Measurements from ENCODE around the gene POU3F1. TPM values are rescaled to one million over a fixed set of nuclear protein-coding genes. Genes with fewer than 3 reads are reported as not detected.

Gene POU3F1
- total RNA-seq, 1 donor from 2014 or later: 1.4 TPM

- H3K4me3 Mint-ChIP-seq: no peak overlapping the region
- no peaks in the 10 kb centered on the region for H3K4me1 Mint-ChIP-seq
- H3K36me3 Mint-ChIP-seq (ENCODE audit: low read depth): no peaks in the 10 kb centered on the region
Measured at GRCh38 chr1:38064197-38064903, 17.8 kb upstream of the POU3F1 start.

DNA sequence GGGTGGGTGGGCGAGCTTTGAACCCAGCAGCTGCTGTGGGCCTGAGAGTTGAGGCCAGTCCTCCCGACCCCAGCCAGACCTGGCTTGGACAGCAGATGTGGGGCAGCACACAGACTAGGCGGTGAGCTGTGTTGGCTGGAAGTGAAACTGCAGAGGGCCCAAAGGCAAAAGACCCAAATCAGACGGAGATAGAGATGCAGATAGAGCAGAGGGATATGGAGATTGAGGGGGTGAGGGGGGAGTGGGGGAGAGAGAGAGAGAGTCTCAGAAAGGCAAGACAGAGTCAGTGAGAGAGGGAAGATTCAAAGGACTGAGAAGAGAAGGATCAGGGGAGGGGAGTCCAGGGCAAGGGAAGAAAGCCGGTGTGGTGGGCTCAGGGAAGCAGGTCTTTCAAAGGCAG lies 17.0 kb upstream of the POU3F1 start:
- H3K36me3 Mint-ChIP-seq (ENCODE audit: low read depth): no peaks in the 10 kb centered on the region
- intact Hi-C loops (cut with micrococcal nuclease): no loop called here

More at GRCh38 chr1:38064197-38064903, 17.8 kb upstream of the POU3F1 start:
- H3K27me3 Mint-ChIP-seq: peaks cover 14% of the 10 kb centered on the region
- H3K27ac Mint-ChIP-seq: no peak overlapping the region
- no peak for DNase-seq
- intact Hi-C loops (cut with micrococcal nuclease): no loop called here
- H3K9me3 Mint-ChIP-seq: no peaks in the 10 kb centered on the region

DNA sequence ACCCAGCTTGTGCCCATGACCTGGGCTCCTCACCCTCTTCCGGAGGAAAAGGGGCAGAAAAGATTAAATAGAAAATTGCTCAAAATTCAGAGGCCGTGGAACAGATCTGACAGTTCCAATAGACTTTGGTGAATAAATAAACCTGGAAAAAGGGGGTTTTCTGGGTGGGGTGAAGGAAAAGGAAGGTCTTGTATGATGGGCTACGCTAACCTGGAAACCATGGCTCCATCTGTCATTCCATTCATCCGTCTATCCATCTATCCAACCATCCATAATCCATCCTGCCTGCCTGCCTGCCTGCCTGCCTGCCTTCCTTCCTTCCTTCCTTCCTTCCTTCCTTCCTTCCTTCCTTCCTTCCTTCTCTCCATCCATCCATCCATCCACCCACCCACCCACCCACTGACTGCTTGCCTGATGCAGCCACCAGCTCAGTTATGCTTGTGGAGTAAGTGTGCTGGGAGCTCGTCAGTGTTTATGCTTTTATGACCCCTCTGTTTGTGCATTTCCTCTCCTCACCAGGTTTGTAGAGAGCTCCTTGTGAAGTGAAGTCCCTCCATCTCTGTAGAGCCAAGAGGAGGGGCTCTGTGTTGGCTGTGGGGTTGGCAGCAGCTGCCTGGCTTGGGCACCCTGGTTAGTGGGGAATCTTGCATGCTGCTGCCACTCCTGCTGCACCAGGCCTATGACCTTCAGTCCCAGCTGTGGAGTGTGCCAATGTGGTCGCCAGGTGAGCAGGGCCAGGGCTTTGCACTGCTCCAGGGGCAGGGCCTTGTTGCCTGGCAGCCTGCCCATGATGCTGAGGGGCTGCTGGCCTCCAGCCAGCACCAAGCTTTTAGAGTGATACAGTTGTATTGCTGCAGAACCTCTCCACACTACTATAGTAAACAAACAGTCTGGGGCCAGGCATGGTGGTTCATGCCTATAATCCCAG lies 16.0 kb upstream of the POU3F1 start:
- H3K27me3 Mint-ChIP-seq: peaks cover 9% of the 10 kb centered on the region
- intact Hi-C loops (cut with micrococcal nuclease): no loop called here
- no peaks in the 10 kb centered on the region for H3K36me3 Mint-ChIP-seq (ENCODE audit: low read depth)
- H3K27ac Mint-ChIP-seq: no peak overlapping the region
- H3K4me3 Mint-ChIP-seq: no peak overlapping the region
- DNase-seq: no peak
- no peaks in the 10 kb centered on the region for H3K9me3 Mint-ChIP-seq
- H3K4me1 Mint-ChIP-seq: no peaks in the 10 kb centered on the region

More for the DNA sequence above, 17.0 kb upstream of the POU3F1 start:
- H3K4me1 Mint-ChIP-seq: no peaks in the 10 kb centered on the region
- H3K27ac Mint-ChIP-seq: no peak overlapping the region
- no peak overlapping the region for H3K4me3 Mint-ChIP-seq
- no peaks in the 10 kb centered on the region for H3K9me3 Mint-ChIP-seq
- H3K27me3 Mint-ChIP-seq: peaks cover 15% of the 10 kb centered on the region
- no peak for DNase-seq

GRCh38 chr1:38061883-38062328 lies 15.3 kb upstream of the POU3F1 start:
- no peaks in the 10 kb centered on the region for H3K9me3 Mint-ChIP-seq
- no peak overlapping the region for H3K27ac Mint-ChIP-seq
- DNase-seq: no peak
- peaks cover 4% of the 10 kb centered on the region for H3K27me3 Mint-ChIP-seq
- no peak overlapping the region for H3K4me3 Mint-ChIP-seq
- H3K4me1 Mint-ChIP-seq: no peaks in the 10 kb centered on the region
- H3K36me3 Mint-ChIP-seq (ENCODE audit: low read depth): no peaks in the 10 kb centered on the region
- intact Hi-C loops (cut with micrococcal nuclease): no loop called here

DNA sequence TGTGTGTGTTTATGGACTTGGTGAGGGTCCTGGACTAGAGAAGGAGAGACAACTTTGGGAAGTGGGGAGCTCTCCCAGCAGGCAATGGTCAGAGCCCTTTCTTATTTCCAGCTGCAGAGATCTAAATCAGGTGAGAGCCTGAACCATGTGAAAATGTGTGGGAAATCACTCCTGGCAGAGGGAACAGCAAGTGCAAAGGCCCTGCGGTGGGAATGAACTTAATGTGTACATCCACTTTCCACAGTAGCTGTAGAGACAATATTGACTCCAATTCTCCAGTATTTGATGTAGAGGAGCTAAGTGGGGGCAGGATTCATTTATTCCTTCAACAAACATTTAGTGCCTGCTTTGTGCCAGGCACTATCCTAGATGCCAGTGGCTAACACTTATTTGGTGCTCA lies 14.7 kb upstream of the POU3F1 start:
- no peaks in the 10 kb centered on the region for H3K4me1 Mint-ChIP-seq
- H3K9me3 Mint-ChIP-seq: no peaks in the 10 kb centered on the region
- H3K4me3 Mint-ChIP-seq: no peak overlapping the region
- no peaks in the 10 kb centered on the region for H3K36me3 Mint-ChIP-seq (ENCODE audit: low read depth)
- intact Hi-C loops (cut with micrococcal nuclease): no loop called here
- no peak for DNase-seq
- peaks cover 7% of the 10 kb centered on the region for H3K27me3 Mint-ChIP-seq
- no peak overlapping the region for H3K27ac Mint-ChIP-seq

- no peak overlapping the region for H3K27ac Mint-ChIP-seq
- no peaks in the 10 kb centered on the region for H3K9me3 Mint-ChIP-seq
- no peak overlapping the region for H3K4me3 Mint-ChIP-seq
- DNase-seq: no peak
- peaks cover 8% of the 10 kb centered on the region for H3K27me3 Mint-ChIP-seq
- H3K36me3 Mint-ChIP-seq (ENCODE audit: low read depth): no peaks in the 10 kb centered on the region
- intact Hi-C loops (cut with micrococcal nuclease): no loop called here
- no peaks in the 10 kb centered on the region for H3K4me1 Mint-ChIP-seq
Measured at GRCh38 chr1:38060498-38060897, 13.9 kb upstream of the POU3F1 start.

- intact Hi-C loops (cut with micrococcal nuclease): no loop called here
- H3K4me1 Mint-ChIP-seq: no peaks in the 10 kb centered on the region
- H3K4me3 Mint-ChIP-seq: no peak overlapping the region
- no peak overlapping the region for H3K27ac Mint-ChIP-seq
- H3K36me3 Mint-ChIP-seq (ENCODE audit: low read depth): no peaks in the 10 kb centered on the region
- DNase-seq: no peak
- H3K27me3 Mint-ChIP-seq: peaks cover 14% of the 10 kb centered on the region
- no peaks in the 10 kb centered on the region for H3K9me3 Mint-ChIP-seq
Measured at GRCh38 chr1:38059635-38060250, 13.2 kb upstream of the POU3F1 start.

DNA sequence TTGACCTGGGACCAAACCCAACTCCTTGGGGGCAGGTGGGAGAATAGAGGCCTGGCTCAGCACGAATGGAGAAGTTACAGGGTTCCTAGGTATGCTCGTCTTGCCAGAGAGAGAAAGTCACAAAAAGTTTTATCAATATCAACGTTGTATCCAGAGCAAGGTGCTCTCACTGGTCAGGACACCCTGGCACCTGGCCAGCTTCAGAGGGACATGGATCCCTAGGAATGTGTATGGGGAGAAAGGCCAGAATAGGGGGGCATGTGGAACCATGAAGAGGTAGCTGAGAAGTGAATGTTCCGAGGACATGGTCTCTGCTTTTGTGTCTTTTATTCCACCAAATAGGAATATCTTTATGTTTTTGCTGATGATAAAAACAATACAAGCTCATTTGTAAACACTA lies 9.4 kb upstream of the POU3F1 start:
- DNase-seq: no peak
- no peaks in the 10 kb centered on the region for H3K9me3 Mint-ChIP-seq

DNA sequence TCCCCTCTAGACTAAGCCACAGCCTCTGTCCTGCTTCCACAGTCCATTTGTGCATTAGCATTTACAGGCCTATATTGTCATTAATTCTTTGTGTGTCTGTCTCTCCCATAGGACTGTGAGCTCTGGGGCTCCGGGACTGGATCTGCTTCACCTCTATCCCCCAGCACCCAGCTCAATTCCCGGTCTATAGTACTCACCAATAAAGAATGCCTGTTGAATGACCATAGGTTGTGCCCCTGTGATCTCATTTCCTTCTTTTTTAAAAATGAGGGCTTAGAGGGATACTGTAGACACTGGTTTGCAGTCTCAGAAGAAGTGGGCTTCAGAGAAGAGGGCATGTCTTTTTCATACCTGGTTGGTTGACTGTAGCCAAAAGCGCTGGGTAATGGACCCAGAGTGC lies 8.8 kb upstream of the POU3F1 start:
- Mint-ChIP-seq H3K4me1 (peaks cover 13% of the 10 kb centered on the region), H3K27me3 (peaks cover 22% of the 10 kb centered on the region), H3K27ac (no peak overlapping the region), H3K36me3 (ENCODE audit: low read depth) (no peaks in the 10 kb centered on the region), H3K4me3 (no peak overlapping the region), H3K9me3 (no peaks in the 10 kb centered on the region)
- no peak for DNase-seq
- intact Hi-C loops (cut with micrococcal nuclease): no loop called here

More for the DNA sequence above, 9.4 kb upstream of the POU3F1 start:
- Mint-ChIP-seq H3K4me3 (no peak overlapping the region), H3K27ac (no peak overlapping the region), H3K36me3 (ENCODE audit: low read depth) (no peaks in the 10 kb centered on the region), H3K4me1 (peaks cover 13% of the 10 kb centered on the region), H3K27me3 (peaks cover 21% of the 10 kb centered on the region)
- intact Hi-C loops (cut with micrococcal nuclease): no loop called here

- Mint-ChIP-seq H3K4me3 (no peak overlapping the region), H3K36me3 (ENCODE audit: low read depth) (no peaks in the 10 kb centered on the region), H3K9me3 (no peaks in the 10 kb centered on the region), H3K27me3 (peaks cover 27% of the 10 kb centered on the region), H3K27ac (no peak overlapping the region), H3K4me1 (peaks cover 13% of the 10 kb centered on the region)
- no peak for DNase-seq
- intact Hi-C loops (cut with micrococcal nuclease): no loop called here
Measured at GRCh38 chr1:38053416-38054091, 7.0 kb upstream of the POU3F1 start.

GRCh38 chr1:38052750-38053415 lies 6.3 kb upstream of the POU3F1 start:
- DNase-seq: no peak
- Mint-ChIP-seq H3K9me3 (no peaks in the 10 kb centered on the region), H3K27ac (no peak overlapping the region), H3K4me3 (no peak overlapping the region), H3K27me3 (peaks cover 34% of the 10 kb centered on the region), H3K36me3 (ENCODE audit: low read depth) (no peaks in the 10 kb centered on the region), H3K4me1 (peaks cover 13% of the 10 kb centered on the region)
- intact Hi-C loops (cut with micrococcal nuclease): no loop called here

DNA sequence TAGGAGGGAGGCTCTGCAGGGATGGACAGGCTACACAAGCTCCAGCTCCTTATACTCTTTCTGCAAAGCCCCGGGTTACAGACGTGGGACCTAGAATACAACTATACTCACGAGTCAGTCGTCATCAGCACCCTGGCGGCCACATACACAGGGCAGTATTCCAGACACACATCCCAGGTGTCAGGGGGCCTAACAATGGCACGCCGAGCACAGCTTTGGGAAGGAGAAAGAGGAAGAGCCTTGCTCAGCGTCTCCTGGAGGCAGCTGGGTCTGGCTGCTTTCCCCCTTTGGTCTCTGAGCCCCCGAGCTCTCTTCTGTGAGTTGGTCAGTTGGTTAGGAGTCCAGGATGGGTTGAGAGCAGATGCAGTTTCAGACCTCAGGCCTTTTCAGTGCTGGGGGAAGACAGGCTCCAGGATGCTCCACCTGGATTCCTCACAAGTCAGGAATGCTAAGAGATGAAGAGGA lies 4.5 kb upstream of the POU3F1 start:
- no peaks in the 10 kb centered on the region for H3K36me3 Mint-ChIP-seq (ENCODE audit: low read depth)
- H3K27ac Mint-ChIP-seq: no peak overlapping the region
- DNase-seq: no peak
- H3K4me3 Mint-ChIP-seq: no peak overlapping the region
- no peaks in the 10 kb centered on the region for H3K9me3 Mint-ChIP-seq
- intact Hi-C loops (cut with micrococcal nuclease): no loop called here
- H3K4me1 Mint-ChIP-seq: peaks cover 13% of the 10 kb centered on the region
- peaks cover 38% of the 10 kb centered on the region for H3K27me3 Mint-ChIP-seq

GRCh38 chr1:38050397-38051078 lies 3.9 kb upstream of the POU3F1 start:
- no peak overlapping the region for H3K4me3 Mint-ChIP-seq
- H3K4me1 Mint-ChIP-seq: peaks cover 13% of the 10 kb centered on the region
- peaks cover 35% of the 10 kb centered on the region for H3K27me3 Mint-ChIP-seq
- H3K27ac Mint-ChIP-seq: no peak overlapping the region
- no peaks in the 10 kb centered on the region for H3K9me3 Mint-ChIP-seq
- intact Hi-C loops (cut with micrococcal nuclease): no loop called here
- no peak for DNase-seq
- no peaks in the 10 kb centered on the region for H3K36me3 Mint-ChIP-seq (ENCODE audit: low read depth)
